ENCODE results near the gene SMIM23. TPM values are rescaled to one million over a fixed set of nuclear protein-coding genes. Genes with fewer than 3 reads are reported as not detected.

SMIM23 gene
- not detected for total RNA-seq

DNA sequence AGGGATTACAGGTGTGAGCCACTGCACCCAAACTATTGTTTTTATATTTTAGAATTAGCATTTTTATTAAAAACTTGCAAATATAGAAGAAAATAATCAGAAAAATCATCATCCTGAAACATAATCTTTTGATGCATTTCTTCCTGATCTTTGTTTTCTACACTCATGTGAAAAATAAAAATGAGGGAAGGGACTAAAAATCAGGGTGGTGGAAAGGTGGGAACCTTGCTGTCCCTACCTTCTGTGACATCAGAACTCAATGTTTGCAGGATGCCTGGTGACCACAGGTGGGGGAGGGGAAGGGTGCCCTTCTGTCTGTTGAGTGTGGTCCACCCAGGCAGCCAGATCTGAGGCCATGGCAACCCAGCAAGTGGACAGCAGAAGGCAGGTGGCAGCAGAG lies at the start of gene SMIM23:
TSS of gene SMIM23 (plus strand) at position 301 of the 400 bp plus-strand sequence. CDS start at position 356, 55 bp downstream.
- DNase-seq = no peak

DNA sequence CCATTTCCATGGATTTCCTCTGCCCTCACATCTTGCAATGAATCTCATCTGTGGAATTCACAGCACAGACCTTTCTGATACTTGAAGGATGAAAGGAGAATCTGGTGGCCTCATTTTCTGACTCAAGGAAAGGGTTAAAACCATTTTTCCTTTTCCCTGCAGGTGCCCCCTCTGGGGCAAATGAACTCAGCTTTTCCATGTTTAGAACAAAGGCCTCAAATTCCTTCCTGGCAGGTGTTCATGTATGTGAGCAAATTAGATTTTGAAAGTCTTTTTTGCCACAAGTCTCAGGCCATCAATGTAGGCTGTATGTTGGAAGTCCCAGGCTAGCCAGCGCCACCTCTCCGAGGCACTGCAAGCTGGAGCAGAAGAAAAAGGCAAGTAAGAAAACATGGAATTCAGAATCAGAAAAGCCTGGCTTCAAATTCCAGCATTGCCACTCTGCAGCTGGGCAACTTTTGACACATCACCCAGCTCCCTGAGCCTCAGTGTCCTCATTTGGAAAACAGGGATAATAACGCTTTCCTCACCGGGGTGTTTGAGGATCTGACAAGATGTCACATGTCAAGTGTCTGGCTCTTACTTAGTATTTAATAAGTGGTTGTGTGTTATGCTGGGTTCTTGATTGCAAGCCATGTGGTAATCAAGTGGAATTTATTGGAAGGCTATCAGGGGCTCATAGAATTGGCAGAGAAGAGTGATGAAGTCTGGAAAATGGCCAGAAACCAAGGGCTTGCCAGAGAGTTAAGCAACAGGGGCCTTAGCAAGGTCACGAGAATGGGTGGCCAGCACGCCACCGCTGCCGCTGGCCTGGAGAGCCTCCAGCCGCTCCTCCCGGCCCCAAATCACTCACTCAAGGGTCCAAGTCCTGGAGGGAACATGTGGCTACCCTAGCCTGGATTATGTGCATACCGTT lies 48.4 kb upstream of the SMIM23 start:
- no peak for DNase-seq

DNA sequence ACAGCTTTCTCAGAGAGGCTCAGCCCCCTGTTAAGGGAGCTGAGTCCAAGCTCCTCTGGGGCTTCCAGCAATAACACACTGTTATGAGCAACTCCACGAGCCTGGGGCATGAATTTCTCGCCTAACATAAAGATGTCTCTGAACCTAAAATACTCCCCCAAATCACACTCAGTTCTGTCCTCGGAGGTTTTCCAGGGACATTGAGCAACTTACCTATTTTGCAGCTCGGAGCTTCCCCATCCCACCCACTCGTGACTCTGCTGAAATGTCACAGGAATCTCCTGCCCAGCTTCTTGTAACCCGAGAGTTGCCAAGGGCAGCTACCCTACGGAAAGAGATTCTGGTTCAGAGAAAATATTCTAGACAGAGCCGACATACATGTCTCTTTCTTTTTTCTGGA lies 47.1 kb upstream of the SMIM23 start:
- DNase-seq = no peak

DNA sequence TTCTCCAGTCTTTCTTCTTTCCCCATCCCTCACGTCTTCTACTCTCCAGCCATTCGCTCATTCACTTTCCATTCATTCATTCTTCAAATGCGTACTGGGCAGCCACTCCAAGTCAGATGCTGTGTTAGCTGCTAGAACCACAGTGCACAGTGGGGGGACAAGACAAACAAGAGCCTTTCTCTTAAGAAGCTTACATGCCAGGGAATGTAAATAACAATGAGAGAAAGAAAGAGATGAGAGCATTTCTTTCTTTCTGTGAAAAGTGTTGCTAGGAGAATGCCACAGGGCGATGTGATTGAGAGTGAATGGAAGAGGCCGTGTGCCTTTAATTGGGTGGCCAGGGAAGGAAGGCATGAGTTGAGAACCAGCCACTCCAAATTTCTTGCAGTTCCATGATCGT lies 46.3 kb upstream of the SMIM23 start:
- no peak for DNase-seq

DNA sequence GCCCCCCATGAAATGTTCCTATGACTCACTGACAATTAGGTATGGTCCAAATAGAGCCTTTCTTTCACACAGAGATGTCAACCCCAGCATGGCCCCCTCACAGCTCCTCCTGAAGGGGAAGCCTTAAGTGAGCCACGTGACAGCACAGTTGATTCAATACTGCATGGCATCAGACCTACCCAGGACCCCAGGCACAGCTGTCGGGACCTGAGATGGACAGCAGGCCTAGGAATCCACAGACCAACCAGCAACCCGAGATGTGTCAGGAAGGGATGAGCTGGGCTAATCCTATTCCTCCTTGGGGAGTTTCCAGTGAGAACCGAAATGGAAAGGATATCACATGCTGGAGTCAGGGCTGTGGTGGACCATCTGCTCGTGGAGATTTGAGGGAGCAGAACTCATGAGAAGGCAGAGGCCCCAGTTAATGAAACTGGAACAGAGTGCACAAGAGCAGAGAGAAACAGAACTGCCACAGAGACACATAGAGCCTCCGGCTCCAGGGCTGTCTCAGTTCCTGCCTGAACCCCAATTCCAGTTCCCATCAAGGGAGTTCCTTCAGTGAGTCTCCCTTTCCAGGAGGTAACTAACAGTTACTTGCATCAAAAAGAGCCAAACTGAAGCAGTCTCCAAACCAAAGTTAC lies 42.1 kb upstream of the SMIM23 start:
- DNase-seq = no peak

DNA sequence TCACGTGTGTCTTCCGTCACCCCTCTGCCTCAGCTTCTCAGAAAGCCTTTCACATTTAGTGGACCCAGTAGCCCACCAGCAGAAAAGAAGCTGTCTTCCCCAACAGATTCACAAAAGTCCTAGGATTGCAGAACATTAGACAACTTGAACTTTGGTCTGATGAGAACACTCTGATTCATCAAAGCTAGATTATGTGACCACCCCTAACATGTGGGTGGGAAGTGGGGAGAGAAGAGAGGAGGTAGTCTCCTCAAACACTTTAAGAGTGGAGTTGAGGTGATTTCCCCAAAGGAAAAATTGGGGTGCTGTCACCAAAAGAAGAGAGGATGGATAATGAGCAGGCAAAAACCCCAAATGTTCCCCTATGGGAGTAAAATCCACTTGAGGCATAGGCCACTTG lies 41.4 kb upstream of the SMIM23 start:
- DNase-seq = no peak

DNA sequence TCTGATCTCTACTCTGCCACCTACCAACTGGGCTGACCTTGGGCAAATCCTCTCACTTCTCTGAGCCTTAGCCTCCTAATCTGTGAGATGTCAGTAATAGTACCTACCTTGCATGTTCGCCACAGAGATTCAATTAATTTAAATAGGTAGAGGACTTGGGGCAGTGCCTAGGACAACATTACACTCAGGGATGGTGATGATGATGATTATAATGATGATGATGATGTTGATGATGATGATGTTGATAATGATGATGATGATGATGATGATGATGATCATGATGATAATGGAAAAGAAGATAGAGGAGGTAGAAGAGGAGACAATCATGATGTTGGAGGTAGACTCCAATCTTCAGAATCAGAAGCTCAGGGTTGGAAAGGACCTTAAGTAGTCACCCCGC lies 40.7 kb upstream of the SMIM23 start:
- no peak for DNase-seq

DNA sequence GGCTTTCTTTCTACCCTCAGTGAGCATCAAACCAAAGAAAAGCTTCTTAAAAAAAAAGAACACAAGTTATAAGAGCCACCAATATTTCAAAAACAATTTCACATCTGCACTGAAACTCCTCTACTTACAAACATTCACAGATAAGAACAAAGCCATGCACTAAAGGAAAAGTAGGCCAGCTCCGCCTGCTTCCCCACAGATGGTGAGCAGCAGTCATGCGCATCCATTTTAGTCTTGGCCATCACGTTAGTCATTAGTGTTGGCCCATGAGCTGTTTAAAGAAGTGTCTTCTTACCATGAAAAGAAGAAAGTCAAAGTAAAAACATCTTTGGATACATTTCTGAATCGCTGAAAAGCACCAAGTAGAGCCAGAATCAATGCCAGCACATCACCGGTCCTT lies 40.0 kb upstream of the SMIM23 start:
- DNase-seq = no peak

DNA sequence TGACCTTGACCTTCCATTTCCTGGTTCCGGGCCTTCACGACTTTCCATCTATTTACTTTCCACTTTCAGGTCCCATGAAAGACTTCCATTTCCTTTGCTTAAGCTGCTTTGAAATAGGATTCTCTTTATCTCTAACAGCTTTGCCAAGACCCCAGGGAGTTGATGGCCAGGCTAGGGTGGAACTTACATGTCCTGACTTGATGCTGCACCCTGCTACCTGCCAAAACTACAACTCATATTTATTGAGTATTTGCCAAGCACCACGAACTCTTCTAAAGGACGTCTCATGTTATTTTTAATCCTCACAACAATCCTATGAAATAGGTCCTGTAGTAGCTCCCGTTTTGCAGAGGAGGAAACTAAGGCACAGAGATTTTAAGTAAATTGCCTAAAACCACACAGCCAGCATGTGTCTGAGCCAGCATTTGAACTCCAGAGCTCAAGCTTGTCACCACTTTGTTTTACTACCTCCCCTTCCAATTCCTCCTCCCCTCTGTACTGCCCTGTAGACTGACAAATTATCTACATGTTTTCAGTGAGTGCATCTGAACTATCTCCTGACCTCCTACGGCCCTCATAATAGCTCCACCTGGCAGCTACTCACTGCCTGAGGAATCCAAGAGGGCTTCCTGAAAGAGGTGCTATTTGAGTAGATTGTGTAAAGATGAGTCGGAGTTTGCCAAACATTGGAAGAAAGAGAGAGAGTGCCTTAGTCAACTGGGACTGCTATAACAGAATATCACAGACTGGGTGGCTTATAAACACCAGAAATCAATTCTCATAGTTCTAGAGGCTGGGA lies 38.4 kb upstream of the SMIM23 start:
- DNase-seq = no peak

DNA sequence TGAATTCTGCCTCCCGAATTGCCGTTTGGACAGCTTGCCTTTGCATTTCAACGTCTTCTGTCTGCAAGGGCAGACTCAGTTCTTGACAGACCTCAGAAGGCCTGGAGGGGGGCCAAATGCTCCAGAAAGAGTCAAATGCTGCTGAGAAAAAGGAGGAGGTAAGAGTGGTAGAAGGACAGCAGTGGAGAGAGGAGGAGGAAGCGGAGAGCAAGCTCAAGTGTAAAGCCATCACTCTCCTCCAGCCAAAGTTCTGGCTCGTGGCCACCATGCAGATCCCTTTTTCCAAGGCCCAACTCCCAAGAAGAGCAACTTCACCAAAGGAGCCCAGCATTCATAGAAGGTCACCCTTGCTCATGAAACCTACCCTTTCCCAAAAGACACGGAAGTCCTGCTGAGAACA lies 36.9 kb upstream of the SMIM23 start:
- no peak for DNase-seq

DNA sequence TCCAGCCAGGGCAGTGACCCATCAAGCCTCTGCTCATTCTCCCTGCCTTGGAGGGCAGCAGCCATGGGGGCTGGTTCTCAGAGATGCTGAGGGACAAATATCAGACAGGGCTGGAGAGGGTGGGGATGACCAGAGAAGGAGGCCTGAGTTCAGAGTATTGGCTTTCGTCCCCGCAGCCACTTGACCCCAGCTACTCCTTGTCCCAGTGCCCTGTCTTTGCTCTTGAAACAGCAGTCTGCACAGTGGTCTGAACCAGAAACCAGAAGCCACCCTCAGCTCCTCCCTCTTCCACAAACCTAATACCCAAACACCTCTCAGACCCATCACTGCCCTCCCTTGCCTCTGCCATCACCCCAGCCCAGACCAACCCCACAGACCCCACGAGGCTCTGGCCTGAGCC lies 36.3 kb upstream of the SMIM23 start:
- DNase-seq = no peak

DNA sequence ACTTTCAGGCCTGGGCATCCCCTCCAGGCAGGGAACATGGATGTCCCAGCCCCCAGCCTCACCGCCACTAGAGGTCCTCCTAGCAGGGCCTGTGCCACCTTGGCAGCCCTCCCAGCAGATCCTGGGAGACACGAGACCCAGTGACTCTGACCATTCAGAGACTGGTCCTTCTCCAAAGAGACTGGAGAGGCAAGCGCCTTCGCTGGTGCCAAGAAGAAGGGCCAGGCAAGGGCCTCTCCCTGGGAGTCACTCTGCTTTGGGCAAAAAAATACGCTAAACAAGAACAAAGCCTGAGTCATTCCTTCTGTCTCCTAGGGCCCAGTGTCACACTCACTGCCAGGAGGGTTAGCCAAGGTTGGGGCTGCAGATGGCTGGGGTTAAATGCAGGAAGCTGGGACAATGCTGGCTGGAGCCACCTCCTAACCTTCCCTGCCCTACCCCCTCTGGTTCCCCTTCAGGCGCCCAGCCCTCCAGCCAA lies 35.3 kb upstream of the SMIM23 start:
- no peak for DNase-seq

DNA sequence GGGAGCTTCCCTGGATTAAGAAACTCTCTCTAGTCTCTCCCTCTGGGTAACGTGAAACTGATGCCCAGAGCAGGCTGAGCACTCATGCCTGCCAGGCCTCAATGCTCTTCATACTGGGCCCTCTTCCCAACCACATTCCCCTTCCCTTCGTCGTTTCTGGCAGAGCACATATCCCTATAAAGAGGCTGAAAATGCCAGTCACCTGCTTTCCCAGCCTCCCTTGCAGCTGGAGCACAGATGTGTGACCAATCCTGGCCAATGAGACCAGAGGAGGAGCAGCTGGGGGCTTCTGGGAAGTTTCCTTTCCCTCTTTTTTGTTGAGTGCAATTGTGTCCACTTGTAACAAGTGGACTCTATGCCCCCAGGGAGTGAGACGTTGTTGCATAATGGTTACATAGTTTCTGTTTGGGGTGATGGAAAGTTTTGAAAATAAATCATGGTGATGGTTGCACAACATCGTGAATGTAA lies 30.2 kb upstream of the SMIM23 start:
- no peak for DNase-seq

DNA sequence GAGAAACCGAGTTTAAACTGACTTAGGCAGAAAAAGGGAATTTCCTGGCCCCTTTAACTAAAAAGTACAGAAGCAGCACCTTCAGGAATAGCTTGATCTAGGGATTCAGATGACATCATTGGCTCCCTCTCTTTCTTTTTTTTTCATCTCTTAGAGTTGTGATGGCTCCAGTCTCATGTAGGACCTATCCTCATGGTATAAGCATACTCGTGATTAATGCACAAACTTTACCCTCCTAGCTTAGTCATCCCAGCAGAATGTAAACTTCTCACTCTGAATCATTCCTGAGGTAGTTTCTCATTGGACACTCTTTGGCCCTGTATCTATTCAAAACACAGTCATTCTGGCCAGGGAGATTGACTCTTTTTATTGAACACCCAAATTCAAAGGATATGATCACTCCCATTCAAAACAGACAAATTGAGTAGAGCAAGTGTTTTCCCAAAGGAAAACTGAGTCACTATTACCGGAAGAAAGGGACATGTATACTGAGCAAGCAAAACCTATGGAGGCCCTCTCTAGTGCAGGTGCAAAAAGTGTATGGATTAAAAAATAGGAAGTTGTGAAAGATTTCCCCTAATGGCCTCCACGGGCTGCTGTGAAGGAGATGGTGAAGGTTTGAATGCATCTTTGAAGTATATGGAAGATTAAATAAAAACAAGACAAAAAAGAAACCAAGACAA lies 27.6 kb upstream of the SMIM23 start:
- no peak for DNase-seq

DNA sequence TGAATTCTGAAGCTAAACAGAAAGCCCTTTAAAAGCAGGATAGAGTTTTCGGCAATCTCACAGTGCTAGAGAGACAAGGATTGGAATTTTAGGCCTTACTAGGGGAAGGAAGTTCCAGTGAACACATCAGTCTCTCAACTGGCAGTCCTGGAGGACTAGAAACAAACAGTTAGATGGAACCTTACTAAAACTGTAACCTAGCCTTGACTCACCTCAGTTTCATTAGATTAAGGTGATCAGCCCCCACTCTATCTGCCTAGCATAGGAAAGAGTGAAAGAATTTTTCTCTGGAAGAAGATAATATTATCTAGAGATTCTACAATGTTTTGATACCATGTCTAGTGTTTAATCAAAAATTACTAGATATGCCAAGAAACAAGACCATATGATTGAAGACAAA lies 25.8 kb upstream of the SMIM23 start:
- no peak for DNase-seq

DNA sequence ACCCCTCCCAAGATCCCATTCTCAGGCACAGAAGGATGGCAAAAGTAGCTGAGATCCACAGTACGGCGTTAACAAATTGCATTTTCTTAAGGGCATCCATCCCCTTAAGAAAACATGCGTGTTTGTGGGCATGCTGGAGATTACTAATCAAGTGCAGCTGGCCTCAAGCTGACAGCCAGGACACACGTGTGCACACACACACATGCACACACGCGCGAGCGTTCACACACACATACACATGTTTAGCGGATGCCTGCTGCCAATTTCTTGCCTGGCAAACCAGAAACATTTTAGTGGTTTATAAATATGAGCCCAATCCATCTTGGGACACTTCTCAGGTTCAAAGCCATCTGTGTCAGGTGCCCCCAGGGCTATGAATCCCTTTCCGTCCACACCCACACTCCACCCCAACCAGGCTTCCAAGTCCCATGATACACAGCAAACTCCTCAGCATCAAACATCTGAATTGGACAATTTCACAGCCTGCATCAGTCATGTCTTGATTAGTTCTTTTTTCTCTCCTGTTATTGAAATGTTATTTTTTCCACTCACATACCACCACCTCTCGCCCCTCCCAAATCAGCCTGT lies 23.5 kb upstream of the SMIM23 start:
- DNase-seq = no peak

DNA sequence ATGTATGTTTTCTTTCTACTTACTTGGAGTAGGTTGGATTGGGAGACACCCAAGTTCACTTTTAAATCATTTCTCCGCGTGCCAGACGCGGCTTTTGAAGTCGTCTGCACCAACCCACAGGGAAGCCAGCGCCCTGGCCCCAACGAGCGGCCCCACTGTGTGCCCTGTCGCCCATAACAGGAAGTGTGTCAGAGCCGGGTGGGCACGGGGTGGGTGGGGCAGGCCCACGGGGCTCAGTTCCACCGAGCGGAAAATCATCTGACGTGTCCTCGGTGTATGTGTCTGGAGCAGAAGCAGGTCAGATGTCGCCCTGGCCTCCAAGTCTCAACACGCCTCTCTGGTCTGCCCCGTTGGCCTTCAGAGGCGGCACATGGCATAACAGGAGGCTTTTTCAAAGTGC lies 22.7 kb upstream of the SMIM23 start:
- no peak for DNase-seq

DNA sequence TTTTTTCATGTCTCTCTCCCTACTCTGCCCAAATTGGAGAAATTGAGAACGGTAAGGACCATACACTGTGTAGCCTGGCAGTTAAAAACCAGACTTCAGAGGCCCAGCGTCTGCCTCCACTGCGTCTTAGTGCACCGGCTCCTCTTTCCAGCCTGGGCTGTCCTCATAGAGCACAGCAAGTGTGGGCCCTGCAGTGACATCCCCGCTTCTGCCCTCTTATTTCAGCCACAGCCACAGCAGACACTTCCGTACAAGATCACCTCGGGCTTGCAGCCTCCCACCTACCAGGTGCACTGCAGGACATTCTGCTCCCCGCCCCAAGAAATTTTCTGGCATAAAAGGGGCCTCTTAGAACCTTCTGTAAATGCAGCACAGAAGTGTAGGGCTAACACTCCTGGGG lies 21.4 kb upstream of the SMIM23 start:
- no peak for DNase-seq

DNA sequence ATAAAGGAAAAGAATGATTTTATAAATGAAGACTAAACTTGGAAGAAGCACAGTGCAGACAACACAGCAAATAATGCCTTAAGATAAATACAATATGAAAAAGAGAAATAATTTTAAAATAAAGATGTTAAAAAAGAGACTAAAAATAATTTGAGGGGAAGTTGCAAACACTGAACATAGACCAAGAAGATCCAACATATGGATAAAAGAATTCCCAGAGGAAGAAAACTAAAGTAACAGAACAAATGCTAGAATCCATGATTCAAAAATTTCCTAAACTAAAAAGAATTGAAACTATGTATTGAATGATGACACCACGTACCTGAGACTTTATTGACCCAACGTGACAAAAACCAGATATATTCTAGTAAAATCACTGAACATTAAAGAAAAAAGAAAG lies 18.7 kb upstream of the SMIM23 start:
- no peak for DNase-seq

DNA sequence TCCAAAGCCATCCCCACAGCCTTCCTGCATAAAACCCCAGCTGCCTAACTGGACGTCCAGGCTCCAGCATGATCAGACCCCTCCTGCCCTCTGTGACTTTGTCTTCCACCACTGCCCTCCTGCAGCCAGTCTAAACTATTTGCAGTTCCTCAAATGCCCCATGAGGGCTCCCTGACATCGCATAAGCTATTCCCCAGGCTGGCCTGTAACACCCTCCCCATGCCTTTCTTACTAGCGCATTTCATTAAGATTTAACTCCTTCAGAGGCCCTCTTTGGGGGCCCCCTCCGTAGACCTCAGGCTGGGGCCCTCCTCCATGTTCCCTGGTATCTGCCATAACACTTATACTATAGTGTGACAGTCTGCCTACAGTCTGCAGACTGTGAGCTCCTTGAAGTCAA lies 15.5 kb upstream of the SMIM23 start:
- DNase-seq = no peak

DNA sequence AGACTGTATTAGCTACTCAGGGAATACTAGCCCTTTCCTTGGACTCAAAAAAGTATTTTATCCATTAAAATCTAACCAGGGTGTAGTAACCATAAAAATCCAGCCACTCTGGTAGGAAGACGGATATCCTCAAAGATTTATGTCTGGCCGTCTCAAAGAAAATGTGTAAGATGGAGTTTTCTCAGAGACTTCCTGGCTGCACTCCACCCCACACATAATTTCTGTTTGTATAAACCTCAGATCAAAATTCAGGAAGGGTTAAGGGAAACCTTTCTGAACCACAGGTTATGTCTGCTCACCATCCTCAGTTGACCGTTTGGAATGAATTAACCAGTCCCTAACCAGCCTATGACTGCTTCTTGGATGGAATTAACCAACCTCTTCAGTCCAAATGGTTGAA lies 13.8 kb upstream of the SMIM23 start:
- DNase-seq = no peak

DNA sequence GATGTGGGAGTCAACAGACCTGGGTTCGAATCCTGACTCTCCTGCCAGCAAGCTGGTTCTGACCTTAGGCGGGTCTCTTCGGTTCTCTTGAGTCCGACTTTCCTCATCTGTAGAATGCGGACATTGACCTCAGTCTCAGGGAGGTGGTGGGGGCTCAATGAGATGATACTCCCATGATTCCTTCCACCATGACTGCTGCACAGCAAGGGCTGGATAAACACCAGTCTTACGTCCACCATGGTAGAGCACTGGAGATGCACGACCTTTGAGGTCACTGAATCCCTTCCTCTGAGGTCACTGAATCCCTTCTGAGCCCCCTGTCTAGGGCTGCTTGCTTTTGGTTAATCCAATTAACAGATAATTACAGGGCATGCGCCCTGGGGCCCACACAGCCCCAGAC lies 12.5 kb upstream of the SMIM23 start:
- no peak for DNase-seq

All from effector CD4-positive, alpha-beta T cell (primary cell).